Peyer's patch (tissue), 4 donors: Measurements from ENCODE around the gene ZAR1. TPM values are rescaled to one million over a fixed set of nuclear protein-coding genes. Genes with fewer than 3 reads are reported as not detected.

Experiments
- DNase-seq, 3 donors: peaks; one replicate each; pipeline ENCODE4 v3.0.0-alpha.2; 2017 to 2019
- H3K27ac ChIP-seq, 4 donors: fragments of 200-600 bp; sonication (generic); one replicate each; pipeline ENCODE4 v1.5.1; 2016 to 2019
- H3K27me3 ChIP-seq, 2 donors: fragments of 200-600 bp; sonication (generic); one replicate each; pipeline ENCODE4 v1.5.1; 2019
- H3K36me3 ChIP-seq, 3 donors: fragments of 200-600 bp; sonication (generic); one replicate each; pipeline ENCODE4 v1.5.1; 2016 to 2019
- H3K4me1 ChIP-seq, 4 donors: fragments of 200-600 bp; sonication (generic); one replicate each; pipeline ENCODE4 v1.5.1; 2016 to 2019
- H3K4me3 ChIP-seq, 4 donors: fragments of 200-600 bp; sonication (generic); 1 replicate in 3 of 4; 2 replicates in 1 of 4; pipeline ENCODE4 v1.5.1; 2016 to 2019; ENCODE audit warnings: mild to moderate bottlenecking in 1 of 4
- H3K9me3 ChIP-seq, 4 donors: fragments of 200-600 bp; sonication (generic); one replicate each; pipeline ENCODE4 v1.5.1; 2016 to 2019; ENCODE audit warnings: mild to moderate bottlenecking in 1 of 4
- POLR2A ChIP-seq, 2 donors: fragments of 450-650 bp; IDR thresholded peaks; one replicate each; pipeline ENCODE4 v1.5.1; 2017; ENCODE audit warnings: antibody characterized with exemption in 2 of 2, mild to moderate bottlenecking in 2 of 2, moderate library complexity in 2 of 2
- total RNA-seq, 4 donors: library from RNA; depleted of rRNA; stranded (reverse); fragments of >200 nt; gene quantifications; one replicate each; pipeline ENCODE4 v1.1.0, GENCODE V29; 2016
- TF ChIP-seq, protein P1 (sequence below), 6 experiments: fragments of 450-650 bp in 4 of 6; fragments of 200-600 bp in 2 of 6; sonication (generic) in 1 of 6; IDR thresholded peaks; one replicate each; pipeline ENCODE4 v1.5.1; 2017 to 2019; ENCODE audit warnings: antibody characterized with exemption in 6 of 6, mild to moderate bottlenecking in 3 of 6, moderate library complexity in 1 of 6

ZAR1 gene
- total RNA-seq, 4 donors from 2014 or later: not detected

DNA sequence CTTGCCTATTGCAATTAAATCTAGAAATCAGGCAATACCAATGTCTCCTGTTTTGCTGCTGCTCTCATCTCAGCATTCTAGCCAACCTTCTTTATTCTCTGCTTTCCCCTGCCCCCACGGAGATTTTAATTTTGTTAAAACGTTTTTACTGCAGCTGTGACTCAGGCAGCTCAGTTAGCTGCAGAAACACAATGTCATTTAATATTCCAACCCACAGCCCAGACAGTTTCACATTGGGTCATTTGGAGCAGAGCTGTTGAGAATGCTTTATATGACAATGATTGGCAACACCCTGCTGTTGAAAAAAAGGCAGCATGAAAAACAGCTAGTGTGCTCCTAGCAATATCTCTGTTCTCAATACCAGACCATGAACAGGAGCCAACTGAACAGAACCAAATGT lies 19.5 kb upstream of the ZAR1 start:
- Histone ChIP-seq H3K27me3 (no peaks in the 10 kb centered on the region), H3K27ac (no peak overlapping the region)
- TF ChIP-seq POLR2A (IDR thresholded peaks at IDR 0.05): no peak
- TF ChIP-seq, protein P1, sequence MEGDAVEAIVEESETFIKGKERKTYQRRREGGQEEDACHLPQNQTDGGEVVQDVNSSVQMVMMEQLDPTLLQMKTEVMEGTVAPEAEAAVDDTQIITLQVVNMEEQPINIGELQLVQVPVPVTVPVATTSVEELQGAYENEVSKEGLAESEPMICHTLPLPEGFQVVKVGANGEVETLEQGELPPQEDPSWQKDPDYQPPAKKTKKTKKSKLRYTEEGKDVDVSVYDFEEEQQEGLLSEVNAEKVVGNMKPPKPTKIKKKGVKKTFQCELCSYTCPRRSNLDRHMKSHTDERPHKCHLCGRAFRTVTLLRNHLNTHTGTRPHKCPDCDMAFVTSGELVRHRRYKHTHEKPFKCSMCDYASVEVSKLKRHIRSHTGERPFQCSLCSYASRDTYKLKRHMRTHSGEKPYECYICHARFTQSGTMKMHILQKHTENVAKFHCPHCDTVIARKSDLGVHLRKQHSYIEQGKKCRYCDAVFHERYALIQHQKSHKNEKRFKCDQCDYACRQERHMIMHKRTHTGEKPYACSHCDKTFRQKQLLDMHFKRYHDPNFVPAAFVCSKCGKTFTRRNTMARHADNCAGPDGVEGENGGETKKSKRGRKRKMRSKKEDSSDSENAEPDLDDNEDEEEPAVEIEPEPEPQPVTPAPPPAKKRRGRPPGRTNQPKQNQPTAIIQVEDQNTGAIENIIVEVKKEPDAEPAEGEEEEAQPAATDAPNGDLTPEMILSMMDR (IDR thresholded peaks at IDR 0.05): no peak

DNA sequence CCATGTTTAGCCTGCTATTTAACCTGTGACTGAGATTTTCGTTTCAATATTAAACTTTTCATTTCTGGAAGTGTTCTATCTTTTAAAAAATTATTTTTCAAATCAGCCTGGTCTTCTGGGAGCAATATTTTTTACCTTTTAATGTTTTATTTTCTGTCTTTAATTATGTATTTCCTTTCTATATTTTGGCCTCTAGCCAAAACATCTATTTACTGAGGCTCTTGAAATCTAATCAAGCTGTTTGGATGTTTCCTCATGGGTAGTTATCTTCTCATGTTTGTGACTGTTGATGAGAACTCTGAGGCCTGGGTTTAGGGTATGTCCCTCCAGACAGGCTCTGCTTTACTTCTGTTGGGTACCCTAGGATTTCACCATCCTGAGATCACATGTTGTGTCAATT lies 17.3 kb upstream of the ZAR1 start:
- H3K4me3 ChIP-seq: no peak overlapping the region
- no peaks in the 10 kb centered on the region for H3K4me1 ChIP-seq
- no peak overlapping the region for H3K27ac ChIP-seq
- DNase-seq: no peak
- no peaks in the 10 kb centered on the region for H3K36me3 ChIP-seq
- TF ChIP-seq POLR2A (IDR thresholded peaks at IDR 0.05): no peak
- TF ChIP-seq, protein P1 (IDR thresholded peaks at IDR 0.05): no peak
- no peaks in the 10 kb centered on the region for H3K9me3 ChIP-seq
- no peaks in the 10 kb centered on the region for H3K27me3 ChIP-seq

More for the DNA sequence above, 19.5 kb upstream of the ZAR1 start:
- H3K4me1 ChIP-seq: no peaks in the 10 kb centered on the region
- no peak for DNase-seq
- no peaks in the 10 kb centered on the region for H3K9me3 ChIP-seq
- H3K4me3 ChIP-seq: no peak overlapping the region
- no peaks in the 10 kb centered on the region for H3K36me3 ChIP-seq

DNA sequence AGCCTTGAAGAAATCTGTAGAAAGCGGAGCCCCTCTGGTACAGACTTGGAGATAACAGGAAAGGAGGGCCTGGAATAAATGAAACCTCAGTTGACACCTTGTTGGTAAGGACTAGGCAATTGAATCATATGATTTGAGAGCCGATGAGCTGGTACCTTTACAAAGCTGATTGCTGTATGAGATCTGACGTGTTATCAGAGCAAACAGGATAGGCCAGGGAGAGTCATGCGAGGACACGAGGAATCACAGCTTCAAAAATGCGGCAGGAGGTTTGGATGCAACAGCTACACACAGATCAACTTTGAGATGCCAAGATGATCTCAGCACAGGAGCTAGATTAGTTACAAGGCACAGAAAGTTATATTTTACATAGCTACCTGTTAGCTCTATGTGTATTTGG lies 14.3 kb upstream of the ZAR1 start:
- Histone ChIP-seq H3K4me3 (no peak overlapping the region), H3K27ac (no peak overlapping the region), H3K4me1 (no peaks in the 10 kb centered on the region), H3K27me3 (no peaks in the 10 kb centered on the region), H3K9me3 (no peaks in the 10 kb centered on the region), H3K36me3 (no peaks in the 10 kb centered on the region)
- no peak for DNase-seq
- TF ChIP-seq POLR2A (IDR thresholded peaks at IDR 0.05): no peak

DNA sequence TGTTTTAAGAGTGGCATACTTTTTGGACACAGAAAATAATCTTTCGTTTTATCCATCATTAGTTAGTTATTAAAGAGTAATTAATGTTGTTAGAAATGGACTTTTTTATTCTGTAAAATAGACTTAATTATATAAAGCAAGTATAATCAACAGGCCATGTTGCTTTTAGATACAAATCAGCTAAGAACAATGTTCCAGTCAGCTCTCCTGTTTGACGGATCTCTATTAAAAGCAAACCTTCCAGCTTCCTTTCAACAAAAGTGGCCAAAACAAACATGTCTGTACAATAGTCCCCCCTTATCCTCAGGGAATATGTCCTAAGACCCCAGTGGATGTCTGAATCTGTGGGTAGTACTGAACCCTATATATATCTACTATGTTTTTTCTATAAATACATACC lies 11.8 kb upstream of the ZAR1 start:
- TF ChIP-seq, protein P1 (IDR thresholded peaks at IDR 0.05): no peak
- TF ChIP-seq POLR2A (IDR thresholded peaks at IDR 0.05): no peak
- DNase-seq: no peak

DNA sequence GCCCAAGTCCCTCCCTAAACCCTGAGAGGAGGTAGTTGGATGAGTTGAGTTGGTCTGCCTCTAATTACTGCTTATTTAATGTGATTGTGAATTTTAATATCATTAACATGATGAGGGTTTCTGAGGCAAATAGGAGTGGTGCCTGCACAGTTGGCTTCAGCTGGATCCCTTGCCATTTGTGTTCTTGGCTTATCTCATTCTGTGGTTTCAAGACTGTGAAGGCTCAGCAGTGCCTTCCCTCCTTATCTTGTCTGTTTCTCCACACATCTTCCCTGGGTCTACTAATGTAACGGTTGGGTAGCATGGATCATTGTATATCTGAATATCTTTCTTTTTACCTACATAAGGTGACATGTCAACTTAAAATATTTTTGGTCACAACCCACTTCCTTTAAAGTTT lies 8.5 kb upstream of the ZAR1 start:
- DNase-seq: no peak
- peaks cover 0 to 10% (median 5%) of the 10 kb centered on the region in 4 donors for H3K4me1 ChIP-seq
- peaks cover 0 to 22% of the 10 kb centered on the region in 2 donors for H3K27me3 ChIP-seq
- TF ChIP-seq, protein P1 (IDR thresholded peaks at IDR 0.05): no peak
- no peak for TF ChIP-seq POLR2A (IDR thresholded peaks at IDR 0.05)
- no peaks in the 10 kb centered on the region for H3K36me3 ChIP-seq
- peaks cover 0 to 3% (median 0%) of the 10 kb centered on the region in 4 donors for H3K9me3 ChIP-seq
- H3K27ac ChIP-seq: no peak overlapping the region
- H3K4me3 ChIP-seq: no peak overlapping the region

More for the DNA sequence above, 11.8 kb upstream of the ZAR1 start:
- no peak overlapping the region for H3K4me3 ChIP-seq
- H3K9me3 ChIP-seq: peaks cover 0 to under 1% (median 0%) of the 10 kb centered on the region in 4 donors
- peaks cover 0 to 1% (median under 1%) of the 10 kb centered on the region in 4 donors for H3K4me1 ChIP-seq
- peaks cover 0 to 5% of the 10 kb centered on the region in 2 donors for H3K27me3 ChIP-seq
- no peak overlapping the region for H3K27ac ChIP-seq
- no peaks in the 10 kb centered on the region for H3K36me3 ChIP-seq

DNA sequence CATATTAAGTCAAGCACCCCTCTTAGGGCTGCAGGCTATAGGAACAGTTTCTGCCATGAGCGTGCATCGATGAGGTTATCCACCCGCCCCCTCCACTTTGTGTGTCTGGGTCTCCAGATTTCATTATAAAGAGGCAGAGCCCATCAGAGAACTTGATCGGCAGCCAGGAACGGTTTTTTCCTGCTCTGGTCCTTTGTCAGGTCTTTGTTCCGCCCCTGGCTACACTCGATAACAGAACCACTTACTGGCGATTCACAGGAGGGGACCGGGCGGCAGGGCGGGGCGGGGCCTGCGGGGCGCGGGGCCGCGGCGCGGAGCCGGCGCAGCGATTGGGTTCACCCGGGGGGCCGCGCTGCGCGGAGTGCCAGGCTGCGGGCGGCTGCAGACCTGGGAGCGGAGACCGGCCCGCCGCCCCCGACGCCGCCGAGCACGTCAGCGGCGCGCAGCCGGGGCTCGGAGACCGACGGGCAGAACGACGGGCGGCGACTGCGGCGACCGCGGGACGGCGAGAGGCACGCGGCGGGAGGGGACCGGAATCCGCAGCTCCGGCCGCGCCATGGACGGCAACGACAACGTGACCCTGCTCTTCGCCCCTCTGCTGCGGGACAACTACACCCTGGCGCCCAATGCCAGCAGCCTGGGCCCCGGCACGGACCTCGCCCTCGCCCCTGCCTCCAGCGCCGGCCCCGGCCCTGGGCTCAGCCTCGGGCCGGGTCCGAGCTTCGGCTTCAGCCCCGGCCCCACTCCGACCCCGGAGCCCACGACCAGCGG lies 6.9 kb upstream of the ZAR1 start, which contains the start of gene SLC10A4:
Gene SLC10A4, plus strand, starts transcription at position 338 of the 771 bp plus-strand sequence. Its CDS starts 219 bp downstream, at position 557.
- no peak for TF ChIP-seq POLR2A (IDR thresholded peaks at IDR 0.05)
- TF ChIP-seq, protein P1 (IDR thresholded peaks at IDR 0.05): no peak
- peak within 1 kb of the TSS in 3 of 4 donors; percentile 35 to 55 (median 45) for H3K4me3 ChIP-seq
- H3K27ac ChIP-seq: no peak within 1 kb of the TSS
- no peak for DNase-seq
- H3K36me3 ChIP-seq: no peaks in the 10 kb centered on the region
- H3K9me3 ChIP-seq: peaks cover 0 to 3% (median 0%) of the 10 kb centered on the region in 4 donors
- H3K27me3 ChIP-seq: peaks cover 0 to 26% of the 10 kb centered on the region in 2 donors
- H3K4me1 ChIP-seq: peaks cover 0 to 10% (median 5%) of the 10 kb centered on the region in 4 donors
